ENCODE results near the gene TMEM53. TPM values are rescaled to one million over a fixed set of nuclear protein-coding genes. Genes with fewer than 3 reads are reported as not detected.

Gene TMEM53
- total and polyA plus RNA-seq, 2 donors (not counting 3 experiments of a cell fraction or from before 2014, with no cell fraction given) = 5.3 to 16.5 TPM

DNA sequence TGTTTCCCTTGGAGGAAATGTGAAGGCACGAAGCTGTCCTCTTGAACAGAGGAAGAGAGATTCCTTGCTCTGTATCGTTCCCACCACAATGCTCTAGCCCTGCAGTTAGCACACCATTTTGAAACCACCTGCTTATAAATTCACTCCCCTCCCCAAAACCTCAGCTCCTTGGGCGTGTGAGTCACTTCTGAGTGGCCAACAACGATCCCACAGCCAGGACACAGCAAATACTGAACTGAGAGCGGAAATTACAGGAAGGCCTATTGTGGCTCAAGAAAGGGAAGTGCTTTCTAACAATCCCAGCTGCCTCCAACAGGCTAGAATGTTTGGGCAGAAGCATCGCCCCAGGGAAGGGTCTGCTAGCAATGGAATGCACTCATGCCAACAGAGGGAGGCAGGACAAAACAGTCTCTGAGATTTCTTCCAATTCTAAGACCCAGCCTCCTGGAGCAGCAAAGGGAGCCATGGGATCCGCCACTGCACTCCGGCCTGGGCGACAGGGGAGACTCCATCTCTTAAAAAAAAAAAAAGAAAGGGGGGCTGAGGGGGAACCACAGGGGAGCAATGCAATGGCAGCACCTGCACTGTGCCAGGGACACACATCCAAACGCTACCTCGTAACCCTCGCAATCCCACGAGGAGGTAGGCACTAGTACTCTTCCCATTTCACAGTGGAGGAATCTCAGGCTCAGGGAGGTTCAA lies 1.9 kb downstream of the TMEM53 start:
- DNase-seq (ENCODE audit: low read depth, low spot score) (peak; percentile 75), FAIRE-seq (peak; percentile 97)
- no peak overlapping the region for H3K4me3 ChIP-seq (replicated peaks in 1 of 3; ENCODE audit: insufficient read depth in 1 of 3, low read depth in 1 of 3, low read length in 3 of 3)
- H3K27ac ChIP-seq (ENCODE audit: insufficient read depth, low read depth, low read length) = peak overlapping the region; percentile 52
- ChIA-PET POLR2A (interaction anchor here (0.6 kb wide), 1 partner anchor 80 kb away, joined by 6 read pairs; no protein-coding TSS in a partner anchor), CTCF (interaction anchor here (1.1 to 3.2 kb wide), 2 partner anchors 17 to 20 kb away, joined by 8 to 27 read pairs; no protein-coding TSS in a partner anchor)
- H3K9me1 ChIP-seq (replicated peaks; ENCODE audit: control insufficient read depth, extremely low read depth, insufficient read depth, low read length) = no peaks in the 10 kb centered on the region
- peak overlapping the region; percentile 73 for H2AFZ ChIP-seq (ENCODE audit: low read depth, low read length)
- H3K27me3 ChIP-seq (ENCODE audit: control insufficient read depth in 2 of 2, insufficient read depth in 2 of 2, low read length in 2 of 2) = no peaks in the 10 kb centered on the region
- no peaks in the 10 kb centered on the region for H3K9me3 ChIP-seq (replicated peaks; ENCODE audit: control insufficient read depth, insufficient read depth, low read length)
- H4K20me1 ChIP-seq (replicated peaks; ENCODE audit: control insufficient read depth, extremely low read depth, insufficient read depth, low read length) = no peaks in the 10 kb centered on the region
- H3K4me2 ChIP-seq (ENCODE audit: insufficient read depth, low read length) = peak overlapping the region; percentile 57
- peak; percentile 46 for TF ChIP-seq JUN (IDR thresholded peaks at IDR 0.05; ENCODE audit: borderline replicate concordance, insufficient read depth, insufficient read length, low read depth)
- TF ChIP-seq EZH2 (IDR thresholded peaks at IDR 0.05; ENCODE audit: borderline replicate concordance, low read depth, low read length, severe bottlenecking) = no peak
- TF ChIP-seq POLR2AphosphoS5 (IDR thresholded peaks at IDR 0.05; ENCODE audit: insufficient read depth, low read depth, low read length) = peak; percentile 79
- peak; percentile 79 for TF ChIP-seq FOS (IDR thresholded peaks at IDR 0.05; ENCODE audit: borderline replicate concordance, insufficient read depth, low read length)
- H3K36me3 ChIP-seq (ENCODE audit: control insufficient read depth in 2 of 2, extremely low read depth in 1 of 2, insufficient read depth in 2 of 2, low read length in 2 of 2) = no peaks in the 10 kb centered on the region
- dilution Hi-C loops (cut with MboI; ENCODE audit: extremely low pct_ligation_motif_present, low sequenced_read_pairs) (no loop called here), intact Hi-C loops (cut with micrococcal nuclease) (no loop called here)
- H3K9ac ChIP-seq (replicated peaks; ENCODE audit: extremely low read depth, insufficient read depth, low read length) = peak overlapping the region; percentile 14
- no TSS peak for BruUV-seq (replicated peaks)
- peaks cover 41% of the 10 kb centered on the region for H3K4me1 ChIP-seq (ENCODE audit: control insufficient read depth, extremely low read depth, insufficient read depth, low read length)
- no peaks in the 10 kb centered on the region for H3K79me2 ChIP-seq (ENCODE audit: control insufficient read depth, insufficient read depth, low read length)

GRCh38 chr1:44670751-44671640 lies 3.3 kb downstream of the TMEM53 start:
- Histone ChIP-seq H3K27ac (ENCODE audit: insufficient read depth, low read depth, low read length) (no peak overlapping the region), H3K36me3 (ENCODE audit: control insufficient read depth in 2 of 2, extremely low read depth in 1 of 2, insufficient read depth in 2 of 2, low read length in 2 of 2) (no peaks in the 10 kb centered on the region), H3K9me3 (replicated peaks; ENCODE audit: control insufficient read depth, insufficient read depth, low read length) (no peaks in the 10 kb centered on the region), H3K4me1 (ENCODE audit: control insufficient read depth, extremely low read depth, insufficient read depth, low read length) (peaks cover 29% of the 10 kb centered on the region), H2AFZ (ENCODE audit: low read depth, low read length) (no peak overlapping the region), H3K27me3 (ENCODE audit: control insufficient read depth in 2 of 2, insufficient read depth in 2 of 2, low read length in 2 of 2) (no peaks in the 10 kb centered on the region), H3K4me2 (ENCODE audit: insufficient read depth, low read length) (no peak overlapping the region), H4K20me1 (replicated peaks; ENCODE audit: control insufficient read depth, extremely low read depth, insufficient read depth, low read length) (no peaks in the 10 kb centered on the region), H3K4me3 (replicated peaks in 1 of 3; ENCODE audit: insufficient read depth in 1 of 3, low read depth in 1 of 3, low read length in 3 of 3) (no peak overlapping the region), H3K9me1 (replicated peaks; ENCODE audit: control insufficient read depth, extremely low read depth, insufficient read depth, low read length) (no peaks in the 10 kb centered on the region), H3K79me2 (ENCODE audit: control insufficient read depth, insufficient read depth, low read length) (no peaks in the 10 kb centered on the region), H3K9ac (replicated peaks; ENCODE audit: extremely low read depth, insufficient read depth, low read length) (no peak overlapping the region)
- ChIA-PET CTCF (interaction anchor here (1.0 to 3.2 kb wide), 2 partner anchors 15 to 19 kb away, joined by 3 to 27 read pairs; no protein-coding TSS in a partner anchor), POLR2A (no interaction called here)
- DNase-seq (ENCODE audit: low read depth, low spot score) = no peak
- intact Hi-C loops (cut with micrococcal nuclease) = no loop called here
- FAIRE-seq = no peak
- BruUV-seq (replicated peaks) = no TSS peak
- TF ChIP-seq GATA2 (IDR thresholded peaks at IDR 0.05; ENCODE audit: insufficient read depth, insufficient read length, low read depth, low read length) = no peak
- no peak for TF ChIP-seq MAX (IDR thresholded peaks at IDR 0.05; ENCODE audit: insufficient read depth, insufficient read length)
- TF ChIP-seq FOS (IDR thresholded peaks at IDR 0.05; ENCODE audit: borderline replicate concordance, insufficient read depth, low read length) = no peak
- TF ChIP-seq MYC (IDR thresholded peaks at IDR 0.05; ENCODE audit: low read depth, low read length) = no peak
- no peak for TF ChIP-seq EZH2 (IDR thresholded peaks at IDR 0.05; ENCODE audit: borderline replicate concordance, low read depth, low read length, severe bottlenecking)
- TF ChIP-seq JUN (IDR thresholded peaks at IDR 0.05; ENCODE audit: borderline replicate concordance, insufficient read depth, insufficient read length, low read depth) = no peak
- TF ChIP-seq POLR2A (IDR thresholded peaks at IDR 0.05; ENCODE audit: low read depth, low read length) = no peak
- no peak for TF ChIP-seq POLR2AphosphoS5 (IDR thresholded peaks at IDR 0.05; ENCODE audit: insufficient read depth, low read depth, low read length)
- TF ChIP-seq CTCF (IDR thresholded peaks at IDR 0.05; ENCODE audit: extremely low read depth in 1 of 2, insufficient read depth in 1 of 2, low read depth in 1 of 2, low read length in 2 of 2) = no peak
- dilution Hi-C loops (cut with MboI; ENCODE audit: extremely low pct_ligation_motif_present, low sequenced_read_pairs) = no loop called here

Measured in endothelial cell of umbilical vein (primary cell).